ENCODE measurements around the gene EIF4E. TPM values are rescaled to one million over a fixed set of nuclear protein-coding genes. Genes with fewer than 3 reads are reported as not detected.
"Not testable (repeated sequence)": the region's sequence is repeated elsewhere in the genome, so short reads cannot be mapped to it uniquely, and the experiment has no call there.

EIF4E gene
- total RNA-seq, 2 experiments from 2014 or later: 77.5 to 88.6 TPM

- no peak for DNase-seq
- Mint-ChIP-seq H3K36me3 (peaks cover 45% of the 10 kb centered on the region), H3K27ac (no peak overlapping the region)
These were observed 41.8 kb downstream of the EIF4E start for GRCh38 chr4:98887145-98887544.

GRCh38 chr4:98886382-98886781 is 42.6 kb downstream of the EIF4E start:
- H3K9me3 Mint-ChIP-seq; DNase-seq; POLR2A ChIA-PET; H3K4me1 Mint-ChIP-seq; H3K4me3 Mint-ChIP-seq; ATAC-seq (ENCODE audit: low read depth); H3K27ac Mint-ChIP-seq; H3K27me3 Mint-ChIP-seq: not testable (repeated sequence)
- H3K36me3 Mint-ChIP-seq: peaks cover 40% of the 10 kb centered on the region

More at GRCh38 chr4:98887145-98887544, 41.8 kb downstream of the EIF4E start:
- H3K27me3 Mint-ChIP-seq: no peaks in the 10 kb centered on the region
- no peak overlapping the region for H3K4me3 Mint-ChIP-seq
- POLR2A ChIA-PET: interaction anchor here (0.6 kb wide), 1 partner anchor 112 kb away, joined by 4 read pairs; no protein-coding TSS in a partner anchor
- no peak for ATAC-seq (ENCODE audit: low read depth)
- H3K9me3 Mint-ChIP-seq: no peaks in the 10 kb centered on the region
- peaks cover 1% of the 10 kb centered on the region for H3K4me1 Mint-ChIP-seq

- H3K9me3 Mint-ChIP-seq; H3K27me3 Mint-ChIP-seq; ATAC-seq (ENCODE audit: low read depth); H3K4me1 Mint-ChIP-seq; H3K27ac Mint-ChIP-seq; DNase-seq; H3K4me3 Mint-ChIP-seq; POLR2A ChIA-PET: not testable (repeated sequence)
- H3K36me3 Mint-ChIP-seq: peaks cover 29% of the 10 kb centered on the region
These were observed 48.0 kb downstream of the EIF4E start for GRCh38 chr4:98880884-98881283.

GRCh38 chr4:98879515-98879914 is 49.4 kb downstream of the EIF4E start:
- Mint-ChIP-seq H3K4me1 (no peaks in the 10 kb centered on the region), H3K27ac (no peak overlapping the region), H3K4me3 (no peak overlapping the region), H3K9me3 (no peaks in the 10 kb centered on the region), H3K36me3 (peaks cover 25% of the 10 kb centered on the region), H3K27me3 (no peaks in the 10 kb centered on the region)
- DNase-seq: no peak
- POLR2A ChIA-PET: no interaction called here
- no peak for ATAC-seq (ENCODE audit: low read depth)

- H3K4me3 Mint-ChIP-seq: no peak overlapping the region
- no peaks in the 10 kb centered on the region for H3K27me3 Mint-ChIP-seq
- DNase-seq: no peak
- no peak for ATAC-seq (ENCODE audit: low read depth)
- peaks cover 6% of the 10 kb centered on the region for H3K4me1 Mint-ChIP-seq
- peaks cover 22% of the 10 kb centered on the region for H3K36me3 Mint-ChIP-seq
- POLR2A ChIA-PET: no interaction called here
- H3K9me3 Mint-ChIP-seq: peaks cover 2% of the 10 kb centered on the region
- no peak overlapping the region for H3K27ac Mint-ChIP-seq
These were observed 55.9 kb downstream of the EIF4E start for GRCh38 chr4:98873059-98873458.

- H3K9me3 Mint-ChIP-seq; H3K4me3 Mint-ChIP-seq; ATAC-seq (ENCODE audit: low read depth); H3K27ac Mint-ChIP-seq; POLR2A ChIA-PET; DNase-seq; H3K4me1 Mint-ChIP-seq; H3K27me3 Mint-ChIP-seq: not testable (repeated sequence)
- peaks cover 19% of the 10 kb centered on the region for H3K36me3 Mint-ChIP-seq
These were observed 56.6 kb downstream of the EIF4E start for GRCh38 chr4:98872120-98872906.

- Mint-ChIP-seq H3K4me1 (peaks cover 2% of the 10 kb centered on the region), H3K4me3 (no peak overlapping the region), H3K27ac (no peak overlapping the region), H3K36me3 (peaks cover 2% of the 10 kb centered on the region), H3K9me3 (peaks cover 2% of the 10 kb centered on the region), H3K27me3 (no peaks in the 10 kb centered on the region)
- DNase-seq: no peak
- POLR2A ChIA-PET: no interaction called here
- no peak for ATAC-seq (ENCODE audit: low read depth)
These were observed 61.3 kb downstream of the EIF4E start for GRCh38 chr4:98867648-98868047.

- Mint-ChIP-seq H3K36me3 (no peaks in the 10 kb centered on the region), H3K4me1 (no peaks in the 10 kb centered on the region), H3K4me3 (no peak overlapping the region), H3K27ac (no peak overlapping the region), H3K9me3 (no peaks in the 10 kb centered on the region), H3K27me3 (no peaks in the 10 kb centered on the region)
- ATAC-seq (ENCODE audit: low read depth): no peak
- POLR2A ChIA-PET: no interaction called here
- DNase-seq: no peak
These were observed 63.9 kb downstream of the EIF4E start for GRCh38 chr4:98865059-98865458.

GRCh38 chr4:98864560-98864959 is 64.4 kb downstream of the EIF4E start:
- DNase-seq: no peak
- no peaks in the 10 kb centered on the region for H3K4me1 Mint-ChIP-seq
- no peak overlapping the region for H3K27ac Mint-ChIP-seq
- ATAC-seq (ENCODE audit: low read depth): no peak
- no peaks in the 10 kb centered on the region for H3K27me3 Mint-ChIP-seq
- POLR2A ChIA-PET: no interaction called here
- H3K9me3 Mint-ChIP-seq: no peaks in the 10 kb centered on the region
- H3K4me3 Mint-ChIP-seq: no peak overlapping the region
- H3K36me3 Mint-ChIP-seq: no peaks in the 10 kb centered on the region

- no peak for ATAC-seq (ENCODE audit: low read depth)
- no peaks in the 10 kb centered on the region for H3K36me3 Mint-ChIP-seq
- H3K4me1 Mint-ChIP-seq: no peaks in the 10 kb centered on the region
- H3K27me3 Mint-ChIP-seq: no peaks in the 10 kb centered on the region
- H3K9me3 Mint-ChIP-seq: no peaks in the 10 kb centered on the region
- no peak overlapping the region for H3K4me3 Mint-ChIP-seq
- POLR2A ChIA-PET: no interaction called here
- H3K27ac Mint-ChIP-seq: no peak overlapping the region
- no peak for DNase-seq
These were observed 66.6 kb downstream of the EIF4E start for GRCh38 chr4:98862371-98862770.

GRCh38 chr4:98861100-98861884 is 67.6 kb downstream of the EIF4E start:
- ATAC-seq (ENCODE audit: low read depth) (no peak), DNase-seq (no peak)
- H3K4me1 Mint-ChIP-seq: no peaks in the 10 kb centered on the region
- no peak overlapping the region for H3K4me3 Mint-ChIP-seq
- no peaks in the 10 kb centered on the region for H3K9me3 Mint-ChIP-seq
- H3K36me3 Mint-ChIP-seq: no peaks in the 10 kb centered on the region
- H3K27me3 Mint-ChIP-seq: no peaks in the 10 kb centered on the region
- no peak overlapping the region for H3K27ac Mint-ChIP-seq
- POLR2A ChIA-PET: no interaction called here

GRCh38 chr4:98851806-98852205 is 77.1 kb downstream of the EIF4E start:
- H3K27ac Mint-ChIP-seq: no peak overlapping the region
- H3K36me3 Mint-ChIP-seq: no peaks in the 10 kb centered on the region
- POLR2A ChIA-PET: no interaction called here
- H3K4me3 Mint-ChIP-seq: no peak overlapping the region
- H3K9me3 Mint-ChIP-seq: peaks cover 1% of the 10 kb centered on the region
- ATAC-seq (ENCODE audit: low read depth) (no peak), DNase-seq (no peak)
- H3K4me1 Mint-ChIP-seq: no peaks in the 10 kb centered on the region
- peaks cover 21% of the 10 kb centered on the region for H3K27me3 Mint-ChIP-seq

- Mint-ChIP-seq H3K9me3 (peaks cover 3% of the 10 kb centered on the region), H3K27me3 (peaks cover 21% of the 10 kb centered on the region), H3K4me1 (no peaks in the 10 kb centered on the region), H3K27ac (no peak overlapping the region), H3K36me3 (no peaks in the 10 kb centered on the region), H3K4me3 (no peak overlapping the region)
- DNase-seq (no peak), ATAC-seq (ENCODE audit: low read depth) (no peak)
- POLR2A ChIA-PET: interaction anchor here (0.7 kb wide), 1 partner anchor 699 kb away, joined by 3 read pairs; no protein-coding TSS in a partner anchor
These were observed 78.0 kb downstream of the EIF4E start for GRCh38 chr4:98850937-98851336.

GRCh38 chr4:98848448-98848847 is 80.5 kb downstream of the EIF4E start:
- Mint-ChIP-seq H3K27ac (no peak overlapping the region), H3K4me3 (no peak overlapping the region), H3K9me3 (peaks cover 9% of the 10 kb centered on the region), H3K4me1 (no peaks in the 10 kb centered on the region), H3K36me3 (peaks cover 4% of the 10 kb centered on the region), H3K27me3 (peaks cover 14% of the 10 kb centered on the region)
- POLR2A ChIA-PET: no interaction called here
- DNase-seq (no peak), ATAC-seq (ENCODE audit: low read depth) (no peak)
